GM18858 (cell line): ENCODE results near the gene GINS1.

Experiments used
- ATAC-seq: cut with Tn5 transposase; IDR thresholded peaks from one replicate; pipeline ENCODE4 v1.9.1; 2021; ENCODE audit not compliant: unreplicated experiment

GINS1 gene

DNA sequence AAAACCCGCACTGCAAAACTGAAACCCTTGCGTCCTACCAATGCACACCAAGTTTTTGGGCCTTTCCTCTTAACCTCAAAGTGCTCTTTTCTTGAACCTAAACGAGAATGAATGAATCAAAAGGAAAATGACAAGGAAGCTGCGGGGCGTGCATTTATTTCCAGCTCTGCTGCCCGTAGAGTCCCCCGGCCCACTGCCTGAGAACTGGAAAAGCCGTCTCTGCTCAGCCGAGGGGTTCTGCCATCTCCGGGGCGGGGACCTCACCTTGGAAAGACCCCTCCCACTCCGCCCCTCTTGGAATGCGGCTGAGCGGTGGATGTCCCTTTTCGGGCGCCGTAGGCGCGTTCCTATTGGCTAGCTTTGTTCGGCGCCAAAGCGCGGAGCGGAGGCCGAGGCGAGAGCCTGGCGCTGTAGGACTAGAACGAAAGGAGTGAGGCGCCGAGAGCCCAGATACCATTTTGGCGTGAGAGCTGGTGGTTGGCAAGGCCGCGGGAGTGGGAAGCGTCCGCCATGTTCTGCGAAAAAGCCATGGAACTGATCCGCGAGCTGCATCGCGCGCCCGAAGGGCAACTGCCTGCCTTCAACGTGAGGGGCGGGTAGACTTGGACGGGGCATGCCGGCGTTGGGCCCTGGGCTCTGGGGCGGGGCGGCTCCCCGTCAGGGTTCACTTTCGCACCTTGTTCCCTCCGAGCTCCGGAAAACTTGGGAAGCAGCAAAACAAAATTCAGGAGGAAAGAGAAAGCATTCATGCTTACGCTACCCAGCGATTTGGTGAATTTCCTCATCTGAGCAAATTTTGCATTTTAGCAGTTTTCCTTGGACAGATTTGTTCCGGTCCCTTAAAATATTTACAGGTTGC lies at the start of gene GINS1:
Gene GINS1 (plus strand): TSS at position 363 of the 859 bp plus-strand sequence. CDS start 148 bp downstream, at position 511.
- ATAC-seq, result peak; percentile 78

DNA sequence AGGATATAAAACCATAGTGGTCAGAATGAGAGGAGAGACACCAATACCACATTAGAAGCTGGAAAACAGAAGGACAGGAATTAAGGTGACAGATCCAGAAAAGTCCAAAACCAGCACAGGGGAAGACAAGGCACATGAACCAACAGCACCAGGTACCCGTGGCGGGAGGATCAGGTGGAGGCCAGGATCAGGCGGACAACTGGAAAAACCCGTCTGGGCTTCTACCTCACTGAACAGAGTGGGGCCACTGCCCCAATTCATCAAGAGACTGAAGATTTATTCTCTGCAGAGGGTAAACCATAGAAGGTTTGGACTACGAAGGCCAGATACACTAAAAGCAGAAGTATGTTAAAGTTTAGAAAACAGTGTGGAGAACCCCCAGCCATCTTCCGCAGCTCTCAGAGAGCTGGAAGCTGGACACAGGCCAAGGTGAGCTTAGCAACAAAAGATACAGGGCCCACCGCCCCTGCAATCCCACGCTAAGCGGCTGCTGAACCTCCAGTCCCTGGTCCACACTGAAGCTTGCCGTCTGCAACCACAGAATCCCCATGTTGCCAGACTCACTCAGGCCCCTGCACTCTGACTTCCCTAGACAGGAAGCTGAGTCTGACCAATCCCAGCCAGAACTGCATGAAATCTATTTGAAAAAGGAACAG lies 46.7 kb upstream of the GINS1 start:
- no peak for ATAC-seq

DNA sequence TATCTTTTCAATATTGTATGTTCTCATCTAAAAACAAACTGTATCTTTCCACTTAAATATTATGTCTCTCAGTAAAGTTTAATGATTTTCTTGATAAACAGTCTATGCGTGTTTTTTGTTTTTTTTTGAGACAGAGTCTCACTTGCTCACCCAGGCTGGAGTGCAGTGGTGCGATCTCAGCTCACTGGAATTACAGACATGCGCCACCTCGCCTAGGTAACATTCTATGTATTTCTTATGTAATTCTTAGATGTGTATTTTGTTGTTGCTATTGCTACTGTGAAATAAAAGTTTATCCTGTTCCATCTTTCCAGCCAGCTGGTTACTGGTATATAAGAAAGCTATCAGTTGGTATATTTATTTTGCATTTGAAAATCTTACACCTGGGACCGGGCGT lies 46.2 kb upstream of the GINS1 start:
- ATAC-seq, result no peak

DNA sequence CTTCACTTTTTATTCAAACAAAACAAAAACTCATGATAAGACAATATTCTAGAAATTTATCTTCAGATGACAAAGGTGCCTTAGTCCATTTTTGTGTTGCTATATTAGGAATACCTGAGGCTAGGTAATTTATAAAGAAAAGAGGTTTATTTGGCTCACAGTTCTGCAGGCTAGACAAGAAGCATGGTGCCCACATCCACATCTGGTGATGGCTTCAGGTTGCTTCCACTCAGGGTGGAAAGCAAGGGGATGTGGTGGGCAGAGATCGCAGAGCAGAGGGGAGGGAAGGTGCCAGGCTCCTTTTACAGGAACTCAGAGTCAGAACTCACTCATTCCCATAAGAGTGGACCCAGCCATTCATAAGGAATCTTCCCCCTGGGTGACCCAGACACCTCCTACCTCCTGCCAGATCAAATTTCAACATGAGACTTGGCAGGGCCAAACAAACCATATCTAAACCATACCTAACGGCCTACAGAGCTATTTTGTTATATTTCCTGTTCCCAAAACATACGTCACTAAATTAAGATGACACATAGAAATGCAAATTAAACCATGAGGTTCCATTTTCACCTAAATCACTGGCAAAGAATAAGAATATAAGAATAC lies 43.2 kb upstream of the GINS1 start:
- ATAC-seq, result no peak

DNA sequence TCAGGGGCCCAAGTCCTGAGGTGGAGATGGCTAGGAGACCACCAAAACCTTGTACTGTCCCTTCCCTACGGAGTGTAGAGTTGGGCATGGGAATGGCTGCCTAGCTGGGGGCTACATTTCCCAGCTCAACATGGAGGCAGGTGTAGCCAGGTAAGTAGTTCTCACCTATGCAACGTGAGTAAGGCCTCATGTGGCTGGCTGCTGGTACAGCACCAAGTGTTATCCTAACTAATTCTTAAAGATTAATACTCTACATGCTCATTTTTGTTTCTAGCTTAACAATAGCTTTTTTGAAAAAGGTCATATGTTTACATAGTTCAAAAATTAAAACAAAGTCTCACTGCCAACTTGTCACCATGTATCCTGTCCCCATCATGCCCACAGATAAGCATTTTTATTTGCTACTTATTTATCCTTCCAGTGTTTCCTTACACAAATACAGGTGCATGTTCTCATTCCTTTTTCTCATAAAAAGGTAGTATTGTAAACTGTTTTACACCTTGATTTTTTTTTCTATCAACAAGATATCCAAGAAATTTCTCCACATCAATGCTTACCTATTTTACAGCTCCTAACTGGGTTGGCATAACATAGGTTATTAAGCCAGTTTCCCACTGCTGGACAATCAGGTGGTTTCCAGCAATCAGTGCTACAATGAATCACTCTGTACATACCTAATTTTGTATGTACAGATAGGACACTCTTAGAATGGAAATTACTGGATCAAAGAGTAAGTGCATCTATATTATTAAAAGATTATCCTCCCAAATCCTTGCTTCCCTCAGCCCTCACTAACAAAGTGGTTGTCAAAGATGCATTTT lies 42.4 kb upstream of the GINS1 start:
- no peak for ATAC-seq

DNA sequence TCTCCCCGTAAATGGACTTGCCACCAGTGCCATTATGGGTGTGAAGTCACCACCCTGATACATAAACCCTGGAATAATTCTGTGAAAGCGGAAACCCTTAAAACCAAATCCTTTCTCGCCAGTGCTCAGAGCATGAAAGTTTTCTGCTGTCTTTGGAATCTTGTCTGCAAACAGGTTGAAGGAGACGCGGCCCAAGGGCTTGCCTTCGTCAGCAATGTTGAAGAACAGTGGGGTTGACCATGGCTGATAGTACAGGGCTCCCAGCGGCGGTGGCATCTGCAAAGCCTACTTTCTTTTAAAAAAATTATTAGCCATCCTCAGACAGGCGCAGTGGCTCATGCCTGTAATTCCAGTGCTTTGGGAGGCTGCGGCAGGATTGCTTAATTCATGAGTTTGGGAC lies 38.9 kb upstream of the GINS1 start:
- no peak for ATAC-seq

DNA sequence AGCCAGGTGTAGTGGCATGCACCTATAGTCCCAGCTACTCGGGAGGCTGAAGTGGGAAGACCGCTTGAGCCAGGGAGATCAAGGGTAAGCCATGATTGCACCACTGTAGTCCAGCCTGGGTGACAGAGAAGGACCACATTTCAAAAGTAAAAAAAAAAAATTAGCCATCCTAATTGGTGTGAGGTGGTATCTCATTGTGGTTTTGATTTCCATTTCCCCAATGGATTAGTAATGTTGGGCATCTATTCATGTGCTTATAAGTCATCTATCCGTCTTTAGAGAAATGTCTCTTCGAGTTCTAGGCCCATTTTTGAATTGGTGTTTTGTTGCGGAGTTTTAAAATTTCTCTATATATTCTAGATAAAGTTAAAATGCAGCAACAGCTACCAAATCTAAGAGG lies 38.5 kb upstream of the GINS1 start:
- ATAC-seq, result no peak

DNA sequence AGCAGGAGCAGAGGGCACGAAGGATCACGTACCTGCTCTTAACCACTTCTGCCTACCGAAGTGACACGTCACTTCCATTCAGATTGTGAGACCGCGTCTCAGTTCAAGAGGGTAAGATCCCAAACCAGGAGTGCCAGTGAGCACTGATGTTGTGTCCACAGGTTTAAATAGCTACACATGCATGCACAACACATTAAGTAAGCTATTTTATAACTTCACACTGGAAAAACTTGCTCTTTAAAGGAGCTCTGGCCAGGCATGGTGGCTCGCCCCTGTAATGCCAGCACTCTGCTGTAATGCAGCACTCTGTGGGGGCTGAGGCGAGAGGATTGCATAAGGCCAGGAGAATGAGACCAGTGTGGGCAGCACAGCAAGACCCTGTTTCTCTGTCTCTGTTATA lies 37.9 kb upstream of the GINS1 start:
- ATAC-seq, result no peak

DNA sequence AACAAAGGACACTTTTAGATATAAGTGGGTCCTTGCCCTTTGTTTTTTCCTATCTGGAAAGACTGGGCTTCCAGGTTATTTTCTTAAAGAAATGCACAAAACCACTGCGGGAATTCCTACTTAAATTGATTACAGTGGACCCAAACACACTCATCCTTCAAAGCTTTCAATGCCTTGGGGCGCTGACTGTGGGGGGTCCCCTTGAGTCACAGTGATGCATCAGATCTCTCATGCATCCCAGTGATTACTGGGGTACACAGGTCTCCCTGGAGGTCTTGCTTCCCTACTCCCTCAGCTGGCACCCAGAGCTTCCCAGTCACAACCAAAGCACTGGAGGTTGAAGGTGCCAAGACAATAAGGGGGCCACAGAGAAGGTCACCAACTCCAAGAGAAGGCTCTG lies 37.5 kb upstream of the GINS1 start:
- no peak for ATAC-seq

DNA sequence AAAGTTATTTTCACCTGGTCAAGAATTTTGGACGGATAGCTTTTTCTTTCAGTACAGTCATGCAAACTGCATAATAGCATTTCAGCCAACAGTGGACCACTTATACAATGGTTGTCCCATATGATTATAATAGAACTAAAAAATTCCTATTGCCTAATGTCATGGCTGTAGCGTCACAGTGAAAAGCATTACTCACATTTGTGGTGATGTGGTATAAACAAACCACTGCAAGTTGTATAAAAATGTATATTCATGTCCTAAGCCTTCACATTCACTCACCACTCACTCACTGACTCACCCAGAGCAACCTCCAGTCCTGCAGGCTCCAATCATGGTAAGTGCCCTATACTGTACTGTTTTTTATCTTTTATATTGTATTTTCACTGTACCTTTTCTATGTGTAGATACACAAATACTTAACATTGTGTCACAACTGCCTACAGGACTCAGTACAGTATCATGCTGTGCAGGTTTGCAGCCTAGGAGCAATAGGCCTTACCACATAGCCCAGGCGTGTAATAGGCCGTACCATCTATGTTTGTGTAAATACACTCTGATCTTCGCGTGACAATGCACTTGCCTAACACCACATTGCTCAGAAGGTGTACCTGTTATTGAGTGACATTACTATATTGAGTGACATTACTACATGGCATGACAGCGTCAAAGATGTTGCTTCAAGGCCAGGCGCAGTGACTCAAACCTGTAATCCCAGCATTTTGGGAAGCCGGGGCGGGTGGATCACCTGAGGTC lies 34.7 kb upstream of the GINS1 start:
- ATAC-seq, result no peak

DNA sequence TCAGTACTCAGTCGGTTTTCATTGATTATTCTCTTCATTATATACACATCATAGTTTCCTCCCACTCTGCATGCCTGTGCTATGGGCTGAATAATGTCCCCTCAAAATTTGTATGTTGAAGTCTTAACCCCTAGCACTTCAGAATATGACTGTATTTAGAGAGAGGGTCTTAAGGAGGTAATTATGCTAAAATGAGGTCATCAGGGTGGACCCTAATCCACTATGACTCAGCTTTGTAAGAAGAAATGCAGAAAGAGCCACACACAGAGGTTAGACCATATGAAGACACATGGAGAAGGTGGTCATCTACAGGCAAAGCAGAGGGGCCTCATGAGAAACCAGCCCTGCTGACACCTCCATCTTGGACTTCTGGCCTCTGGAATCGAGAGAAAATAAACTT lies 32.6 kb upstream of the GINS1 start:
- ATAC-seq, result no peak

DNA sequence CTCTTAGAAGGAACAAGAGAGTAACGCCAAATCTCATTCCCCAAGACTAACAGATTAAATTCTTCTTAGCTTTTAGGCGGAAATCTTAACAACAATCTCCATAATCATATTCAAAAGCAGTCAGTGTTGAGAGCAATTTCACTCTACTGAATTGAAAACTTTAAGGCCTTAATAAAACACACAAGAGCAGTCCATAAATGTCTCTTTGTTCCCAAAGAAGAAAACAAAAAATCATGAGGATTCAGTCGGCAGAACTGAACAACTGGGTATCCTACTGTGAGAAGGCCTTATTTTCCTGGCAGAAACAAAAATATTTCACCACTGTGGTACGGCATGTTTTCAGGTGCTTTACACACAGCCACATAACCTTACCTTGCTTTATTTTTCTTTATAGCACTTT lies 31.2 kb upstream of the GINS1 start:
- ATAC-seq, result no peak

DNA sequence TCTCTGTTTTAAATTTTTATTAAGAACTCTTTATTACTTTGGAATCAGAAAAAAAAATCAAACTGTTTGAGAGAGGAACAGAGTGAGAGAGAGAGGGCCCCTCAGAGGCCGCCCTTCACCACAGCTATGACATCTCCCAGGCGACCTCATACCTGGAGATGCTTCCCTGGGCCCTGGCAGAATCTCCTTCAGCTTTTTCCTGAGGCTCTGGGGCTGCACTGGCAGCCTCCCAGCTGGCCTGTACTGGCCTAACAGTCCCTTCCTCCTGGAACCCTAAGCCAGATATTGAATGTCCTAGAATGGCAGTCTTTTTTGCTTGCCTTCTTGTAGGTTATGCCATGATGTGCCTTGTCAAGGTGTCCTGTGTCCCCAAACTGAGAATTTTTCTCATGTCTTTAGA lies 30.6 kb upstream of the GINS1 start:
- no peak for ATAC-seq

DNA sequence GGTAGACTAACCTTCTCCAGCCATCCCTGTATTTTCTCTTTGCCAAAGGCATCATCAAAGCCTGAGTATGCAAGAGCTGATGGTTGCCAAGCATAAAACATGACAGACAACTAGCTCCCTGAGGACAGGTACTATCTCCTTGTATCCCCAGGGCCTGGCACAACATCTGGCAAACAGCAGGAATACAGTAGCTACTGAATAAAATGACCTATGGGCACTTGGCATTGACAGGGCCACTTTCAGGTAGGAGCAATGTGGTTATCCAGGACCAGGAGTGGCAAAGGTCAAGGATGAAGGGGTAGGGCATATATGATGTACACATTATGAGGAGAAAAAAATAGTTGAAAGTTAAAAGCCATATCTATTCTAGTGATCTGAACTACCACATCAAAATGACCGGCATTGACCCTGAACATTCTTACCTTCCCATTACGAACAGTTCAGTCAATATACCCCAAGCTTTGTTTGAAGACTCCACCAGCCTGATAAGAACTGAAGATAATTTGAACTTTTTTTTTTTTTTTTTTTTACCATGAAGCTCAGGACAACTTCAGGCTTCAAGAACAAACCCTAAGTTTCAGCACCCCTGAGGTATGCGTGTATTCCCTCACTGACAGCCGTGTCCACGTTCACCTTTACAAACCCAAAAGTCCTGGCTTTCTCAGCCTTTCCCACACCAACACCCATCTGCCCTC lies 29.1 kb upstream of the GINS1 start:
- ATAC-seq, result no peak

DNA sequence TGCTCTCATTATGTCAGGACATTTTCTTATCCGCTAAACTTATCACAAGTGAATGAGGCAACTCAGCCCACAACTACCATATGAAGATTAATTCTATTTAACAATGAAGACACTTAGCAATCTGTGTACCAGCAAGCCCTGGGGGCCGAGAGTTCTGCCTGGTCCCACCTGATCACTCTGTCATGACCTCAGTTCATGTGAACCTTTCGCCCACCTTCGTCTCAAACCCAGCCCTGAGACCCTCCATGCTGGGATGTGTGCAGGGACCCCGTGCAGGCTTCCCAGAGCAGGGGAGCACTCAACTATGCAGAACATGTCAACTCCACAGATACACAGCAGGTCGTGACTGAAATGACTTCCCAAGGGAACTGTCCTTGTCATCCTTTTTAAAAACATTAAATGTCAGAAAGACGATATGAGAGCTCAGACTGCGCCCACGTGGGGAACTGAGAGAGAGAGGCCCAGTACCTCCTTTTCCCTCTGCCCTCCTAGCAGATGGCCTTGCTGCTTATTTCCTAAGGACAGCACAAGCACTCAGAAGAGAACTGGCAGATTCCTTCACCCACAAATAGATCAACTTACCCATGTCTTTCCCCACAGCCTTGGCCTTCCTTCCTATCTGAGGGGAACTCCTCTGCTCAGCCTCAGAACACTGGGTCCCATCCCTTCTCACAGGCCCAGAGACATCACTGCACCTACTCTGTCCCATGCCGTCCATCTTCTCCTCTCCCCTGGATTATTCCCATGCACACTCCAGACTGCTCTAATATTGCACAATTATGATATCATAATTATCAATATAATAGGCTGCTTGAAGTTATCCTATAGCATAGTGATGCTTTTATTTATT lies 28.4 kb upstream of the GINS1 start:
- ATAC-seq, result no peak

DNA sequence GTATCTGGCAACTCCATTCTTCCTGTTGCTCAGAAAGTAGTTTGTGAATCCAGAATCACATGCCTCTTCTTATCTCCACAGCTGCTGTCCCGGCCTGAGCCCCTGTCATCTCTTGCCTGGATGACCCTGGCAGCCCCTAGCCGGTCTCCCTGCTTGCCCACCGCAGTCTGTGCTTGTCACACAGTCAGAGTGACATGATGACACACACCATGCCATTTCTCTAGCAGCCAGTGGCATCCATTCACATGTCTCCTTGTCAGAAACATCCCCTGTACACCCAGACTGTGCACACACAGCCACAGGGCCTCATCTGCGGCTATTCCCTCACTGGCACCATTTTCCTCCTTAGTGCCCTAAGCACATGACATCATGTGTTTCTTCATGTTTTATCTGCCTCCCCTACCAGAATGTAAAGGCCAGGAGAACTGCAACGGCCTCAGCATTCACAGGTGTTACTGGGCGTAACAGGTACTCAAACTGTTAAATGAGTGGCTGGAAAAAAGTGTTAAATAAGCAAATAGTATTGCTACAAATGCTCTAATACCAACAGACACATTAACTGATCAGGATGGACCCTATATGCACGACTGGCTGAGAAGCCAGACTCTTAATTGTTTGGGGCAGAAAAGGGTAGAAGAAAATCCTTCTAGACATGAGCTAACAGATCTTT lies 26.4 kb upstream of the GINS1 start:
- no peak for ATAC-seq

DNA sequence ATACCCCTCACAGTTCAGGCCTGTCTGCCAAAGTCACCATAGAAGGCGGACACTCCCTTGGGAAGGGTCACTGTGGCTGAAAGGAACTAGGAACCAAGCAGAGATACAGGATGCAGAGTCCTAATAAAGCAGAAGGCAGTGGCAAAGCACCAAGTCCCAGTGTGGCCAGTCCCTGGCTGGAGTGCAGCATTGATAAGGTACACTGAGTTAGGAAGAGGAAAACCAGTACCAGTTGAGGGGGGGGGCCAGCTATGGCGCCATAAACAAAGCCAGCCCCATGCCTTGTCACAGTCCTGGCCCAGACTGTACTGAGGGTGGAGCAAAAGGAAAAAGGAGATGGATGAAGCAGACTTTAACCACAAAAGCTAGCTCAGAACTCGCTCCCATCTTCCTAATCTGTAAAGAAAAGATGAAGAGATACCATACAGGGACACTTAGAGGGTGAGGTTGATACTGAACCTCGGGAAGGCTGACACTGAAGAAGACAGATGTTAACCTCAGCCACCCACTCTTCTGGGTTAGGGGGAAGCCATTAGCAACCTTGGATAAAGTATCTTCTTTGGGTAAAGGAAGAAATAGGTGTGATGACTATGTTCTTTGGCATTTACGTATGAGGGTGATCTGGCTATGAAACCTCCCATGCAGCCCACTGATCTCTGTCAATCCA lies 24.6 kb upstream of the GINS1 start:
- no peak for ATAC-seq

DNA sequence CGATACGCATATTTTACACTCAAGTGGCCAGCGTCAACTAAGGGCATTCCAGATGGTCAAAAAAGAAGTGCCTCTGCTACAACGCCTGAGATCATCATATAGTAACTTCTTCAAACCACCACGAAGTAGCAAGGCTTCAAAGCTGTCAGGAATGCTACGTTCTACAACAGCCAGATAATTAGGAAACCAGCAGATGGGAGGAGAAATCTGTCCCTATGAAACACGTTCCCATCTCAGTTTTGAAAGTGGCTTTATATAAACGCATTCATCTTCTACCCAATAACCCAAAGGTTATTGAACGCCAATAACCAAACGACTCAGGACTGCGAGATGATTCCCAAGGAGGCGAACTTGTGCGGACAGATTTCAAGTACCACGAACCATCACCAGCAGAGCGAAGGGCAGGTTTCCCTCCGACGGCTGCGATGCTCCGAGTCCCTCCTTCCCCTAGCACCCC lies 18.0 kb upstream of the GINS1 start:
- no peak for ATAC-seq
